SHP77 treated with DMSO at 0.1 percent for 48 hours (cell line): ENCODE data around the gene THBS3.
"Not testable (repeated sequence)": the region's sequence is repeated elsewhere in the genome, so short reads cannot be mapped to it uniquely, and the experiment has no call there.

Experiments used
- DNase-seq: peaks from one replicate; lab custom pipeline; 2025; lab: John Stamatoyannopoulos, UW

The THBS3 gene

GRCh38 chr1:155235375-155235774 lies 27.7 kb upstream of the THBS3 start:
- not testable (repeated sequence) for DNase-seq

DNA sequence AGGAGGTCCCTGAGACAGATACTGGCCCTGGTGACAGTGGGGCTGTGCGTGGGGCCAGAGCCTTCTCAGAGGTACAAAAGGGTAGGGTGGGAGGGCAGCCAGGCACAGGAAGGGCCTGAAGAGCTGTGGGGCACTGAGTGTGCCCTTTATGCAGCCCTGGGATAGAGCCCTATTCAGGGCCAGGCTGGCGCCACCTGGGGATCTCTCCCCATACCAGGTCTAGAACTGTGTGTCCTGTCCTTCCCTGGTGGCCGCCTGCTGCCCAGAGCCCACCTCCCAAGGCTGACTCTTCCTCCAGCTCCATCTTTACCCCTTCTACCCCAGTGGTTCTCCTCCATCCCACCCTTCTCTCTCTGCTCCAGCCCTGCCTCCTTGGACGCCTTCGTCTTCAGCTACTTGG lies 25.8 kb upstream of the THBS3 start:
- not testable (repeated sequence) for DNase-seq

- not testable (repeated sequence) for DNase-seq
Observed at GRCh38 chr1:155232001-155232978, 24.6 kb upstream of the THBS3 start.

DNA sequence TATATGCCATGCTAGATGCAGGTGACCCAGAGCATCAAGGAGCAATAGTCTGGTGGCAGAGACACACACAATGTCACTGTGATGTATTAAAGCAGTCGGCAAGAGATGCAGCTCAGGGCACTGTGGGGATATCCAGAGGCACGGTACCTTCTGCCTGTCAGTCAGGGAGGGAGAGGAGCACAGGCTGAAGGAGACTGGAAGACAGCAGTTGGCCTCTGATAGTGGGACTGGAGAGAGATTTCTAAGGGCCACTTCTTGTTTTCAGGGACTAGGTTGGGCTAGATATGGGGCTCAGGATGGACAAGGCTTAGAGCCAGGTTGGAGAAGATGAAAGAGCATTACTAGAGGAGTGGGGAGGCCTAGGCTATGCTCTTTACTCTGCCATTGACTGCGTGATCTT lies 23.6 kb upstream of the THBS3 start:
- DNase-seq: not testable (repeated sequence)

- DNase-seq: no peak
Observed at GRCh38 chr1:155228096-155228427, 20.4 kb upstream of the THBS3 start.

DNA sequence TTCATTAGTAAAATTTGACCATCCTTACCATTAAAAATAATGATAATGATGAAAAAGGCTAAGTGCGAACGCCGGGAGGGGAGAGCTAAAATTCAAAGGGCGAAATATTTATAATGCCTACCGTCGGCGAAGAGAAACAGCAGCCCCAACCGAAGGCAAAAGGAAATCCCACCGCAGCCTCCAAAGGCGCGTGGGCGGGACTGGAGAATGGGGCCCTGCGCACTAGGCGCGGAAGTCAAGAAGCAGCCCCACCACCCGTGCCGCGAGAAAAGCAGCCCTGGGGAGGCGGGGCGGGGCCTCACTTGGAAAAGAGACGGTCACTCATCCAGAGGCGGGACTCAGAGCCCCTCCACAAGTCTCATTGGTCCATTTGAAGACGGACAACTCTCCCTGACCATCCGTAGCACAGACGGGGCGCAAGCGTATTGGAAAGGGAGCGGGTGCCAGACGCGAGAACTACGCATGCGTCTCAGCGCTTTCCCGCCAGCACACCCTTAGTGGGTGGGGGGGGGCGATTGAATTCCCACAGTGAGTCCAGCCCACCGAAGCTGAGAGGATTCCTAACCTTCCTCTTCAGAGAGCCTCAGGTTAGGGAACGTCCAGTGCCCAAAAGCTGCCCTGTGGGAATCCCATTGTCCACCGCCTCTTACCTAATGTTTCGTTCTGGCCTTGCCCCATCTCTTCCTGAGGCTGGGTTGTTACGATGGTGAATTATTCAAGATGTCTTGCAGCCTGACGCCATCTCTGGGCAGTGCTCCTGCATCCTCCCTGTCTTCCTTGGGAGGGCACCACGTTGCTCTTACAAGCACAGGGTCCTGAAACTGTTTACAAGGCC lies 19.8 kb upstream of the THBS3 start:
- peak; percentile 100 for DNase-seq

DNA sequence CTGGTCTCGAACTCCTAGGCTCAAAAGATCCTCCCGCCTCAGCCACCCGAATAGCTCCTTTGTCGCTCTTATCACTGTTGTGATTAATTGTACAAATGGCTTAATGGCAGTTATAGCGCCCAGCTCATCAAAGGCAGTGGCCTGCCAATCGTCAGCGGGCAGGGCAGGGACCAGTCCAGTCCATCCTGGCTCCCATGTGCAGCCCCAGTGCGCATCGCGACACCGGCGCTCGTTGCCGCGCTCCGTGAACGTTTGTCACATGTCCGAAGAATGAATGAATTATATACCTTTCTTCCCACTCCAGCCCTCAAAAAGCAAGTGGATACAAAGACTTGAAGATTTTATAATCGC lies 19.2 kb upstream of the THBS3 start:
- peak; percentile 83 for DNase-seq

DNA sequence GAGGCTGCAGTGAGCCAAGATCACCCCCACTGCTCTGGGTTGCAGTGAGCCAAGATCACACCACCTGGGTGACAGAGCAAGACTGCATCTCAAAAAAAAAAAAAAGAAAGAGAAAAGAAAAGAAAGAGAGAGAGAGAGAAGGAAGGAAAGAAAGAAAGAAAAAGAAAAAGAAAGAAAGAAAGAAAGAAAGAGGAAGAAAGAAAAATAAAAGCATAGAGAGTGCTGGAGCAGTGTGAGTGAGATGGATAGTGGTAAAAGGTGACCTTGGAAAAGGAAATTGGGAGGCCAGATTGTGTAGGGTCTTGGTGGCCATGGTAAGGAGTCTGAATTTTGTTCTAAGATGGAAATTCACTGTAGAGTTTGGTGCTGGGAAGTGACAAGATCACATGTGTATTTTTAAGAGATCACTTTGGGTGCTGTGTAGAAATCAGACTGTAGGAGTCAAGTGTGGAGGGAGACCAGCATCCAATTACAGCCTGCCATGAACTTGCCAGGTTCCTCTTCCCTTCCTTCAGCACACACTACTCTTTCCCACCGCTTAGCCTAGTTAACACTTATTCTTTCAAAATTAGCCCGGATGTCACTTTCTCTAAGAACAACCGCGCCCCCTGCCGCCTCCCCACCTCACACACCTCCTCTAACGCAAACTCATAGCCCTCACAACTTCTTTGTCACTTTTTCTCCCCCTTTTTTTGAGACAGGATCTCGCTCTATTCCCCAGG lies 18.7 kb upstream of the THBS3 start:
- peak; percentile 83 for DNase-seq

GRCh38 chr1:155225404-155225759 lies 17.7 kb upstream of the THBS3 start:
- not testable (repeated sequence) for DNase-seq

DNA sequence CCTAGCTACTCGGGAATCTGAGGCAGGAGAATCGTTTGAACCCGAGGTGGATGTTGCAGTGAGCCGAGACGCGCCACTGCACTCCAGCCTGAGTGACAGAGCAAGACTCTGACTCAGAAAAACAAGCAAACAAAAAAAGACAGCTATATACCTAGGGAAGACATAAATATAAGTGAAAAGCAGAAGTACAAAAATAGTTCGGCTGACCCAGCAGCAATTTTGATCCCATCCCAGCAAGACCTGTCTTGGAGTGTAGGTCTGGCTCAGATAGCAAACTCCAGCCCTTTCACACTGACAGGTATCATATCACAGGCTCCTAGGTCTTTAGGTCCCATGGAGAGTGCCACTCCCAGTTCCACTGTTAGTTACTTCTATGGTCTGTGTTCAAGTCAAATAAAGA lies 15.3 kb upstream of the THBS3 start:
- no peak for DNase-seq

GRCh38 chr1:155220211-155220965 lies 12.7 kb upstream of the THBS3 start:
- not testable (repeated sequence) for DNase-seq

GRCh38 chr1:155219592-155220031 lies 11.9 kb upstream of the THBS3 start:
- no peak for DNase-seq

- peak; percentile 80 for DNase-seq
Observed at GRCh38 chr1:155218854-155219591, 11.3 kb upstream of the THBS3 start.

DNA sequence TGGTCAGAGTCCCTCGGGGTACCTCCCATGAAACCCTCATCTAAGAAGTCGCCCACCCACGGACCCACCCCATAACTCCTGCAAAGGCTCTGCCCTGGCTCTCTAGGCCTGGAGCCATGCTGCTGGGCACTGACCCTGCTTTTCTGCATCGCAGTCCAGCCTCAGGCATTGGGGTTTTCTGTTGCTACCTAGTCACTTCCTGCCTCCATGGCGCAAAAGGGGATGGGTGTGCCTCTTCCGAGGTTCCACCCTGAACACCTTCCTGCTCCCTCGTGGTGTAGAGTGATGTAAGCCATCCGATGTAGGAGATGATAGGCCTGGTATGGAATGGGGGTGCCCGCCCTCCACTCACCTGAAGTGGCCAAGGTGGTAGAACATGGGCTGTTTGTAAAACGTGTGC lies 7.0 kb upstream of the THBS3 start:
- DNase-seq: not testable (repeated sequence)

- not testable (repeated sequence) for DNase-seq
Observed at GRCh38 chr1:155212051-155212440, 4.3 kb upstream of the THBS3 start.

- not testable (repeated sequence) for DNase-seq
Observed at GRCh38 chr1:155211381-155212050, 3.8 kb upstream of the THBS3 start.

- DNase-seq: no peak
Observed at GRCh38 chr1:155210314-155211104, 2.8 kb upstream of the THBS3 start.

GRCh38 chr1:155209312-155209721 lies 1.6 kb upstream of the THBS3 start:
- no peak for DNase-seq

GRCh38 chr1:155208541-155209311 lies 1.0 kb upstream of the THBS3 start, which contains the start of gene MTX1:
MTX1 (plus strand) TSS chr1:155208695; CDS start chr1:155208805, 110 bp downstream.
- peak; percentile 75 for DNase-seq
